ENCODE measurements around the gene SUSD5.

Gene SUSD5

DNA sequence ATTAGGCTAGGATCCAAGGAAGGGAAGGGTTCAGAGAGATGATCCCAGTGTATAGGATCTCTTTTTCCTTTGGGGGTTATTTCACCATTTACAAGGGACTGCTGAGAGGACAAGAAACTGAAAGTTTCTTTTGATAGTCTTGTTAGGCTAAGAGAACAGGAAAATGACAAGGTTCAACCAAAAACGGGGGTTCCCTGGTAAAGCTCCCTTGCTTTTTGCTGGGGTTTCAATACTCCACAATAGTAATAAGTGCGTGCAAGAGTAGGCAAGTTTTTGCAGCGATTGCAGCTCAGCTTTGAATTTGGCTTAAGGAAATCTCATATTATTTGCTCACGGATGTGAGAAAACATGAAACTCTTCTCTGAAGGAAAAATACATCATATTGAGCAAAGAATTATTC, 18.8 kb upstream of the SUSD5 start:
- TF ChIP-seq, protein P1, sequence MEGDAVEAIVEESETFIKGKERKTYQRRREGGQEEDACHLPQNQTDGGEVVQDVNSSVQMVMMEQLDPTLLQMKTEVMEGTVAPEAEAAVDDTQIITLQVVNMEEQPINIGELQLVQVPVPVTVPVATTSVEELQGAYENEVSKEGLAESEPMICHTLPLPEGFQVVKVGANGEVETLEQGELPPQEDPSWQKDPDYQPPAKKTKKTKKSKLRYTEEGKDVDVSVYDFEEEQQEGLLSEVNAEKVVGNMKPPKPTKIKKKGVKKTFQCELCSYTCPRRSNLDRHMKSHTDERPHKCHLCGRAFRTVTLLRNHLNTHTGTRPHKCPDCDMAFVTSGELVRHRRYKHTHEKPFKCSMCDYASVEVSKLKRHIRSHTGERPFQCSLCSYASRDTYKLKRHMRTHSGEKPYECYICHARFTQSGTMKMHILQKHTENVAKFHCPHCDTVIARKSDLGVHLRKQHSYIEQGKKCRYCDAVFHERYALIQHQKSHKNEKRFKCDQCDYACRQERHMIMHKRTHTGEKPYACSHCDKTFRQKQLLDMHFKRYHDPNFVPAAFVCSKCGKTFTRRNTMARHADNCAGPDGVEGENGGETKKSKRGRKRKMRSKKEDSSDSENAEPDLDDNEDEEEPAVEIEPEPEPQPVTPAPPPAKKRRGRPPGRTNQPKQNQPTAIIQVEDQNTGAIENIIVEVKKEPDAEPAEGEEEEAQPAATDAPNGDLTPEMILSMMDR (IDR thresholded peaks at IDR 0.05; ENCODE audit: low read depth, low read length, missing control alignments): no peak
- no peak overlapping the region for H3K4me3 ChIP-seq (ENCODE audit: low read depth, low read length)
- DNase-seq (ENCODE audit: low read depth): no peak

DNA sequence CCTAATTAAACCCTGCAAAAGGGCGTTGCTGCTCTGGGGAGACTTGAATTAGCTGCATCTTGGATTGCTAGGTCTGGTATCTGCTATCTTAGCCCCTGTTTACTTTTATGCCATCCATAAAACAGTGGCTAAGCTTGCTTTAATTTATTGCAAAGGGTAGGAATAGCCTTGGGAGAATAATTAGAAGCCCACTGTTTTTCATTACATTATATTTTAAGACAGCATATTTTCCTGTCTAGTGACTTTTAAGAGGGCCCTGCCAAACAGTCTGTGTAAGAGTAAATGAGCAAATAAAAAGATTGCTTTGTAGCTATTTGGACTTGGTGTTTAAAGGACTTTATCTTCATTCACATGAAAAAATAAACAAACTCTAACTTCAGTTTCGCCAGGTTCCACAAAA, 17.4 kb upstream of the SUSD5 start:
- H3K4me3 ChIP-seq (ENCODE audit: low read depth, low read length): no peak overlapping the region
- TF ChIP-seq, protein P1 (IDR thresholded peaks at IDR 0.05; ENCODE audit: low read depth, low read length, missing control alignments): no peak
- DNase-seq (ENCODE audit: low read depth): no peak

DNA sequence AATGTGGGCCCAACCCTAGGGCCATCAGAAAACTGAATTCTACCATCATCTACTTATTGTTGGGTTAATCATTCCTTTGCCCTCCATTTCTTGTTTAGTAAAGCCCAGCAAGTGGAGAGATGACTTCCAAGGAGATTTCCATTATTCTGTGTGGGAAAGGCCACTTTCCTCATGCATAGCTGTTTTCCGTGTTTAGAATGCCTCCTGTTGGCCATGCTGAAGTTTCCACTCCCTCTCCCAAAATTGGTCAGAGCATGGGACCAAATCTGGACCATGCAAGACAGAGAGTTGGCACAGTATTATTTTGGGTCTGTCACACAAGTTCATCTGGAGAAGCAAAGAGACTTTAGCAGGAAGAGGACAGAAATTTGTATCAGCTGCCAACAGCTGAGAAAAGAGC, 15.3 kb upstream of the SUSD5 start:
- H3K4me3 ChIP-seq (ENCODE audit: low read depth, low read length): no peak overlapping the region
- TF ChIP-seq, protein P1 (IDR thresholded peaks at IDR 0.05; ENCODE audit: low read depth, low read length, missing control alignments): no peak
- DNase-seq (ENCODE audit: low read depth): no peak

DNA sequence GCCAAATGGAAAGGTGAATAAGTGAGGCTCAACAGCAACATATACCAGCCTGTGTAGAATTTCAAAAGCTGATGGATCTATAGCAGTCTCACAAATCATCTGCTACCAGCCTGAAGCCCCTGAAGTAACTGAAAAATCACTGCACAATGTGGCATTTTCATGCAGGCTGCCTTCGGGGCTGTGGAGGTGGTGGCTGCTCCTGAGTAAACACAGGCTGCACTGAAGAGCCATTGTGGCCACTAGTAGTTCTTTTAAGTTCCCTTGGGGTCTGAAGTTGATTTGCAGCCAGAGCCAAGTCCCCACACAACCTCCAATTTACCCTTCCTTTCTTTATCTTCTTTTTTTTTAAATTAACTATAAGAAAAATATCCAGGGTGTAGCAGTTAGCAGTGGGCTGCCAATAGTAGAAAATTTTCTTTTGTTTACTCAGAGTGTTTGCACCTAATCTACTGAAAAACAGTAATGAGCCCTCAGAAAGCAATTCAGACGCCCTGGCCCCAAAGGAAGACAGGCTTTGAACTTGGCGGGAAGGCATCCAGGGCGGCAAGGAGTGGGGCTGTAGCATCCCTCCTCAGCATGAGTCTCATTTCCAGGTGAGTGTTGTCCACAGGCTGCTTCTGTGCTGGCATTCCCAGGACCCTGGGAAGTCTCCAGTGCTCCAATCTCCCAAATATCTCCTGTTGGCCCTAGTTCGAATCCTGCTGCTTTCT, 13.3 kb upstream of the SUSD5 start:
- H3K4me3 ChIP-seq (ENCODE audit: low read depth, low read length): no peak overlapping the region
- no peak for DNase-seq (ENCODE audit: low read depth)
- TF ChIP-seq, protein P1 (IDR thresholded peaks at IDR 0.05; ENCODE audit: low read depth, low read length, missing control alignments): no peak

GRCh38 chr3:33229947-33230346, 11.3 kb upstream of the SUSD5 start:
- TF ChIP-seq, protein P1 (IDR thresholded peaks at IDR 0.05; ENCODE audit: low read depth, low read length, missing control alignments): no peak
- DNase-seq (ENCODE audit: low read depth): no peak
- no peak overlapping the region for H3K4me3 ChIP-seq (ENCODE audit: low read depth, low read length)

- TF ChIP-seq, protein P1 (IDR thresholded peaks at IDR 0.05; ENCODE audit: low read depth, low read length, missing control alignments): no peak
- no peak for DNase-seq (ENCODE audit: low read depth)
- no peak overlapping the region for H3K4me3 ChIP-seq (ENCODE audit: low read depth, low read length)
These were observed 10.5 kb upstream of the SUSD5 start for GRCh38 chr3:33229066-33229465.

GRCh38 chr3:33221241-33221640, 2.6 kb upstream of the SUSD5 start:
- DNase-seq (ENCODE audit: low read depth): no peak
- TF ChIP-seq, protein P1 (IDR thresholded peaks at IDR 0.05; ENCODE audit: low read depth, low read length, missing control alignments): no peak
- no peak overlapping the region for H3K4me3 ChIP-seq (ENCODE audit: low read depth, low read length)
